Fibroblast of pulmonary artery (primary cell): ENCODE measurements around the gene RPL29.

Experiments used
- DNase-seq: peaks from one replicate; pipeline ENCODE4 v3.0.0-alpha.2; 2010; ENCODE audit warnings: low read depth
- H3K4me3 ChIP-seq: replicated peaks from 2 replicates; pipeline ENCODE4 v1.5.1; 2011; ENCODE audit warnings: low read depth, mild to moderate bottlenecking, control low read depth, low read length, moderate library complexity
- TF ChIP-seq, protein P1 (sequence below): IDR thresholded peaks from 2 replicates; pipeline ENCODE4 v1.5.1; 2011; ENCODE audit warnings: mild to moderate bottlenecking, control low read depth, low read length, inconsistent platforms; ENCODE audit errors: missing control alignments

The RPL29 gene

DNA sequence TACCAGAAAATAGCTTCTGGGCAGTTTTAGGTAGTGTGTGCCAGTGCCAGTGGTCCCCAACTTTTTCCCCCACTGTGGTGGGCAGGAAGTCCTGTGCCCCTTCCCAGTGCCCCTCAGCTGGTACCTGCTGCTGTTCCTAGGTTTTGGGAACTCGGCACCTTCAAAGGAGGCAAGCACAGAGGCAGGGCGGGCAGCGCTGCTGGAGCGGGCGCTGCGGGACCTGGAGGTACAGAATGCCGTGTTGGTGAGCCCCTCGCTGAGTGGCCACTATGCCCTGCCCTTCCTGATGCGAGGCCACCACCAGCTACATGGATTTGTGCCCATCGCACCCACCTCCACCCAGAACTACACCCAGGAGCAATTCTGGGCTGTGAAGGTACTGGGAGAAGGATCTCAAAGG, 15.4 kb downstream of the RPL29 start:
- H3K4me3 ChIP-seq, result no peak overlapping the region
- TF ChIP-seq, protein P1, sequence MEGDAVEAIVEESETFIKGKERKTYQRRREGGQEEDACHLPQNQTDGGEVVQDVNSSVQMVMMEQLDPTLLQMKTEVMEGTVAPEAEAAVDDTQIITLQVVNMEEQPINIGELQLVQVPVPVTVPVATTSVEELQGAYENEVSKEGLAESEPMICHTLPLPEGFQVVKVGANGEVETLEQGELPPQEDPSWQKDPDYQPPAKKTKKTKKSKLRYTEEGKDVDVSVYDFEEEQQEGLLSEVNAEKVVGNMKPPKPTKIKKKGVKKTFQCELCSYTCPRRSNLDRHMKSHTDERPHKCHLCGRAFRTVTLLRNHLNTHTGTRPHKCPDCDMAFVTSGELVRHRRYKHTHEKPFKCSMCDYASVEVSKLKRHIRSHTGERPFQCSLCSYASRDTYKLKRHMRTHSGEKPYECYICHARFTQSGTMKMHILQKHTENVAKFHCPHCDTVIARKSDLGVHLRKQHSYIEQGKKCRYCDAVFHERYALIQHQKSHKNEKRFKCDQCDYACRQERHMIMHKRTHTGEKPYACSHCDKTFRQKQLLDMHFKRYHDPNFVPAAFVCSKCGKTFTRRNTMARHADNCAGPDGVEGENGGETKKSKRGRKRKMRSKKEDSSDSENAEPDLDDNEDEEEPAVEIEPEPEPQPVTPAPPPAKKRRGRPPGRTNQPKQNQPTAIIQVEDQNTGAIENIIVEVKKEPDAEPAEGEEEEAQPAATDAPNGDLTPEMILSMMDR, result no peak
- no peak for DNase-seq

DNA sequence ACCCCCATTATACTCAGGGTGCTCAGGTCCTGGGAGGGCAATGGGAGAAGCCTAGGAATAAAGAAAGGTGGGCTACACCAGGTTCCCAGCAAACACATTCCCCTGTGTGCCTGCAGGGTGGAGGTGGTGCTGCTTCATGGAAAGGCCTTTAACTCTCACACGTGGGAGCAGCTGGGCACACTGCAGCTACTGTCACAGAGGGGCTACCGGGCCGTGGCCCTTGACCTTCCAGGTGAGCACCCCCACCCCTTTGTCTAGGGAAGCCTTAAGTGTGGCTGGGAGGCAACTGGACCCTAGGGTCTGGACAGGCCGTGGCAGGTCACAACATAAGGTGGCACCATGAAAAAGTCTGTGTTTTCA, 17.6 kb downstream of the RPL29 start:
- no peak overlapping the region for H3K4me3 ChIP-seq
- no peak for DNase-seq
- TF ChIP-seq, protein P1, result no peak

DNA sequence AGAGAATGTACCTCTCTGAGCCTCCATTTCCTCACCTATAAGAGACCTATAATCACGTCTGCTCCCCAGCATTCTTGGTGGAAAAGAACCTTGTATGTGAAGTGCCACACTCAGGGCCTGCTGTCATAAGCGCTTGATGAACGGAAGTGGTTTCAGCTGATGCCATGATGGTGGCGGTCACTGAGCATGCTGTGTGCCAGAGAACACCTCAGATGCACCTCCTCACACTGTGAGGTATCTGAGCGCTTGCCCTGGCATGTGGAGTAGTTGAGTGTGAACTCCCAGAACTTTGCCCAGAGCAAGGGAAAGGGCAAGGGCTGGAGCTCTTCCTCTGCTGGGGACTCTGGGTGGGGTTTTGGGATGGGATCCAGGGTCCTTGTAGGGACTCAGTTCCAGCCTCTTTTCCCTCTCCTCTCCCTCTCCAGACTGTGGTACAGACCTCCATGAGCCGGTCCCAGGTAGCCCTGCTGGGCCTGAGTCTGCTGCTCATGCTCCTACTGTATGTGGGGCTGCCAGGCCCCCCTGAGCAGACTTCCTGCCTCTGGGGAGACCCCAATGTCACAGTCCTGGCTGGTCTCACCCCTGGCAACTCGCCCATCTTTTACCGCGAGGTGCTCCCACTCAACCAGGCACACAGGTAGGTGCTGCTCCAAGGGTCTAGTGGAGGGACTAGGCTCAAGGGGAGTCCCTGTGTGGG, 18.1 kb downstream of the RPL29 start:
- no peak overlapping the region for H3K4me3 ChIP-seq
- DNase-seq, result no peak
- TF ChIP-seq, protein P1, result no peak

DNA sequence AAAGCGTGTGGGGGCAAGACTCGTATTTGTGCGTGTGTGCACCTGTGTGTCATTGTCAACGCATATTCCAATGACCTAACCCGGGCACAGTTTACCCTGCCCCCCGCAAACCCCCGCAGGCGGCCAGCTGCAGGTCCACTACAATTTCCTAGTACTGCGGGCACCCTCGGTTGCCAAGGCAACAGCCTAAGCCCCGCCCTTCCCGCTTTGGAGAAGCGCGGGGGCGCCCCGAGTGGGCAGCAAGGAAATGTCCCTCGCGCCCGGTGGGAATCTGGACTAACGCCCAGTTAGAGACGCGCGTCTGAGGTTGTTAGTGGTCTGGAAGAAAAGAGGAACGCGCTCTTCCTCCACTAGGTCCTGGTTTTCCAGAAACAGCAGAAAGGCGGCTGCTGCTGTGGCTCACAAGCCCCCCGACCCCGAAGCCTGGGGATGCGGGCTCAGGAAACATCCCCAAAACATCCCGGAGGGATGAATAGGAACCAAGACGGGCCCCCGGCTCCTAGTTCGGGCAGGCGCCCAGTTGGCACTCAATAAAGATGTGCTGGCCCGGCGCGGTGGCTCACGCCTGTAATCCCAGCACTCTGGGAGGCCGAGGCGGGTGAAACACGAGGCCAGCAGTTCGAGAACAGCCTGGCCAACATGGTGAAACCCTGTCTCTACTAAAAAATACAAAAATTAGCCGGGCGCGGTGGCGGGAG, 19.7 kb downstream of the RPL29 start:
- TF ChIP-seq, protein P1, result no peak
- peak overlapping the region; percentile 69 for H3K4me3 ChIP-seq
- peak; percentile 59 for DNase-seq

DNA sequence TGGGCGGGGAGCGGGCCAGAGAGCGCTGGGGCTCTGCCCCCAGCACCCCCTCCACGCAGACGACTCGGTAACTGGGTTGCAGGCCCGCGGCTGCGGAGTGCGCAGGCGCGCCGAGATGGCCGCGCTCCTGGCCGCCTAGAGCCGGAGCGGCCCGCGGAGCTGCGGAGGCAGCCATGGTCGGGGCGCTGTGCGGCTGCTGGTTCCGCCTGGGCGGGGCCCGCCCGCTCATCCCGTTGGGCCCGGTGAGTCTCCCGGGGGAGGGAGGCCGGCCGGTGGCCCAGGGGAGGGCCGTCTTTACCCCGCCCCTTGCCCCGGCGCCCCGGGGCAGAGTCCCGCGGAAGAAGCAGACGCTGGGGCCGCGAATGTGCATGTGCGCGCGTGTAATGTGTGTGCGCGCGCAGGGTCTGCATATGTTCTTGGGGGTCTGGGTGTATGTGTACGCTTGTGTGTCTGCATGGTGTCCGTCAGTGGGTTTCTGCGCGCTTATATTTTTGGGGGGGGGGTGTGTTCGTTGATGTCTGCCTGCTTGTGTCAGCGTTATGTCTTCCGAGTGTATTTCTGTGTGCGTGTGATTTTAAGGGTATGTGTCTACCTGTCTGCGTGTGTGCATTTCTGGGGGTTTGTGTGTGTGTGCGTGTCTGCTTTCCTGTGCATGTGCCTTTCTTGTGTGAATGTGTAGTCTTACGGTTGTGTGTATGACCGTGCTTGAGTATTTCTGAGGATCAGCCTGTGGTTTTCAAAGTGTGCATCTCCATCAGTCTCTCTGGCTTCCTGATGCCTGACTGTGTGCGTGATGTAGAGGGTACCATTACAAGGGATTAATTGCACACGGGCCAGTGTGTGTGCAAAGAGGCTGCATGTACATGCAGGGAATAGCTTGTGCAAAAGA, 20.5 kb downstream of the RPL29 start, which contains the start of gene ABHD14A:
ABHD14A (plus strand) TSS at position 102 of the 889 bp plus-strand sequence; CDS start at position 174, 72 bp downstream.
- peak within 1 kb of the TSS; percentile 69 for H3K4me3 ChIP-seq
- TF ChIP-seq, protein P1, result no peak
- DNase-seq, result peak; percentile 64

DNA sequence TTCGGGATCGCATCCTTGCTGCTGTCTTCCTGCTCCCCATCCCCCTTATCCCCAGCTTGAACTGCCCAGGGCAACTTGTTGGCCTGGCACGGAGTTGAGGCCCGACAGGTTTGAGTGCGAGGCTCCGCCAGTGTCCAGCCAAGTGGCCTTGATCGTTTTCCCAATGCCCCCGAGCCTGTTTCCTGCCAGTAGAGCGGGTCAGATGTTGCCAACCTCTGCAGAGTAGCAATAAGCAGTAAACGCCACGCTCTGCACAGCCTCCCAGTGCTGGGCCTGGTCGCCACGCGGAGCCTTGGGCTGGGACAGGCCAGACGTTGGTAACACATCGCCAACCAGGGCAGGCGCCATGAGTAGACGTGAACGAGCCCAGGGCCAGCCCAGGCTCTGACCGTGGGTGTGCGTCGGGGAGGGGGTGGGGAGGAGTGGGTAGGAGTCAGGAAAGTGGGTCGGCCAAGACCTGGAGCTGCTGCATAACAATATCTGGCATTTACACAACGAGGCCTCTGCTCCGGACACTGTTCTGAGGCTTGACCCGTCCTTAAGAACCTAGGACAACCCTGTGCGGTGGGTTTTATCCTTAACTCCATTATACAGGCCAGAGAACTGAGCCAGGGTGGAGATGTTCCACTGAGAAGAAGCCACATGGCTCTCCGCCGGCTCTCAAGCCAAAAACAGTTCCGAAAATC, 21.3 kb downstream of the RPL29 start:
- TF ChIP-seq, protein P1, result no peak
- DNase-seq, result no peak

More for the DNA sequence above, 21.3 kb downstream of the RPL29 start:
- H3K4me3 ChIP-seq, result peak overlapping the region; percentile 69
